GM10248 (cell line): Measurements from ENCODE around the gene ARF1.
A peak's percentile ranks its signal among the peaks of the same experiment; 100 is the strongest.

ENCODE experiments used
- CTCF ChIA-PET: fragments of 300-600 bp; sonication (Branson Sonifier 250); formaldehyde crosslinking; extraction: SDS; loops from one replicate; lab custom pipeline; 2021; ENCODE audit warnings: antibody characterized with exemption; lab: Yijun Ruan, JAX
- POLR2A ChIA-PET: fragments of 350-650 bp; sonication (Branson Sonifier 250); formaldehyde crosslinking; extraction: SDS; loops from one replicate; lab custom pipeline; 2020; ENCODE audit warnings: antibody characterized with exemption; lab: Yijun Ruan, JAX
- DNase-seq: peaks from one replicate; pipeline ENCODE4 v3.0.0; 2012; ENCODE audit errors: extremely low spot score
- CTCF ChIP-seq: IDR thresholded peaks from 2 replicates; pipeline ENCODE4 v1.5.1; 2012; ENCODE audit warnings: mild to moderate bottlenecking, low read depth; ENCODE audit errors: extremely low read depth, missing control alignments, control extremely low read depth

ARF1 gene

DNA sequence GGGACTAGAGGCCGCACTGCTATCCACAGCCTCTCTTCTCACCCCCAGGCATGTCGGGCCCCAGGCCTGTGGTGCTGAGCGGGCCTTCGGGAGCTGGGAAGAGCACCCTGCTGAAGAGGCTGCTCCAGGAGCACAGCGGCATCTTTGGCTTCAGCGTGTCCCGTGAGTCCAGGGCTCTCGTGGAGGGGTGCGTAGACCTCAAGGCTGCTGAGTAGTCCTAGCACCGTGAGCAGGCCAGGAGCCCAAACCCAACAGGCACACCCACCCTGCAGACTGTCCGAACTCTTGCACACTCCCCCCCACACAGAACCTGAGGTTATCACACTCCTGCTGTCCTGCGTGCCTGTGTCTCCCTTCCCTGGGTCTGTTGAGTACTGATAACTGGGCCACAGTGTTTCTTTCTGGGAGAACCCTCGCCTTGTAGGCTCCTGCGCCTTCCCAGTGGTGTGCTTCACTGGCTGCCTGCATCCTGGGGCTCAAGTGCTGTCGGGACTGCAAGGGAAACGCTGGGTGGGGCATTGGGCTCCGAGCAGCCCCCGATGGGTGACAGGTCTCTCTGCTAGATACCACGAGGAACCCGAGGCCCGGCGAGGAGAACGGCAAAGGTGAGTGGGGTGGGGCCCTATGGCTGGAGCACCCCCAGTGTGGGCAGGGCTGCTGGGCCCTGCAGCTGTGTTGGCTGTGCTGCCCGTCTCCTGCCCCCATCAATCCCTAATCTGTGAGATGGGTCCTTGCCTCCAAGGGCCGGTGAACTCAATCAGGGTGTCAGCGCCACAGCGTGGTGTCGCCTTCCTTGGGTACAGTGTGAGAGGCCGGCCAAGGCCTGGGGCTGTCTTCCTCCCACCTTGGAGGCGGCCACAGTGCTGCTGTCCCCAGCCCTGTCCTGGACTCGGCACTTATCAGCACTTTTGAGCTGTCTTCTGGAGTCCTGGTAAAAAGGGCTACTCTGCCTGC is 63.2 kb downstream of the ARF1 start:
- ChIA-PET CTCF (interaction anchor here (1.0 to 4.9 kb wide), 2 partner anchors 14 to 20 kb away, joined by 3 to 41 read pairs; partner anchors contain the start of gene IBA57), POLR2A (no interaction called here)
- TF ChIP-seq CTCF: no peak
- DNase-seq: peak; percentile 7

GRCh38 chr1:228146417-228147150 is 64.1 kb downstream of the ARF1 start:
- POLR2A ChIA-PET: no interaction called here

DNA sequence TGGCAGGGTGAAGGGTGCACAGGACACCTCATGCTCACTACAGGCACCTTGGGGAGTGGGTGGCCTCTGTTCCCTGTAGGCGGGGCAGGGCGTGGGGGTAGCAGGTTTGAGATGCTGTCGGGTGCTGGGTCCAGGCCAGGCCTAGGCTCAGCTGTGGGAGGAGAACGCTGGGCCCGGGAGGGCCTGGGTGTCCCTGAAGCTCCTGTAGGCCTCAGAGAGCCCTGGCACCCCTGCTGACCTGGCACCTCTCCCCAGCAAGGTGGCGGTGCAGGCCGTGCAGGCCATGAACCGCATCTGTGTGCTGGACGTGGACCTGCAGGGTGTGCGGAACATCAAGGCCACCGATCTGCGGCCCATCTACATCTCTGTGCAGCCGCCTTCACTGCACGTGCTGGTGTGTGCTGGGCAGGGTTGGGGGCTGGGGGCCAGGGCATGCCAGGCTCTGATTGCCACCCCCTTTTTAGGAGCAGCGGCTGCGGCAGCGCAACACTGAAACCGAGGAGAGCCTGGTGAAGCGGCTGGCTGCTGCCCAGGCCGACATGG is 64.7 kb downstream of the ARF1 start:
- ChIA-PET CTCF (interaction anchor here (0.8 kb wide), 1 partner anchor 18 kb away, joined by 3 read pairs; no protein-coding TSS in a partner anchor), POLR2A (no interaction called here)
- peak; percentile 14 for DNase-seq
- TF ChIP-seq CTCF: no peak

More at GRCh38 chr1:228146417-228147150, 64.1 kb downstream of the ARF1 start:
- CTCF ChIA-PET: interaction anchor here (0.8 to 4.9 kb wide), 3 partner anchors 15 to 19 kb away, joined by 3 to 41 read pairs (median 3); partner anchors contain the start of gene IBA57
- peak; percentile 12 for DNase-seq
- TF ChIP-seq CTCF: no peak

GRCh38 chr1:228147768-228148167 is 65.3 kb downstream of the ARF1 start:
- ChIA-PET CTCF (interaction anchor here (1.9 kb wide), 1 partner anchor 17 kb away, joined by 8 read pairs; the partner anchor contains the start of gene IBA57), POLR2A (no interaction called here)
- DNase-seq: peak; percentile 10
- no peak for TF ChIP-seq CTCF

GRCh38 chr1:228148196-228148861 is 65.8 kb downstream of the ARF1 start:
- ChIA-PET POLR2A (no interaction called here), CTCF (interaction anchor here (1.0 to 1.9 kb wide), 2 partner anchors 17 to 18 kb away, joined by 3 to 8 read pairs; partner anchors contain the start of gene IBA57)
- DNase-seq: no peak

More at GRCh38 chr1:228148196-228148861, 65.8 kb downstream of the ARF1 start:
- no peak for TF ChIP-seq CTCF
